Nucleus accumbens (tissue), 56 donors: Measurements from ENCODE around the gene ABCA4.

Experiments
- DNase-seq, 56 donors: peaks; one replicate each; lab custom pipeline; 2025; lab: John Stamatoyannopoulos, UW

ABCA4 gene

GRCh38 chr1:94124538-94124937, 3.6 kb upstream of the ABCA4 start:
- DNase-seq: no peak

GRCh38 chr1:94122201-94122970, 1.4 kb upstream of the ABCA4 start:
- DNase-seq: no peak

GRCh38 chr1:94121411-94121821, 468 bp upstream of the ABCA4 start:
- DNase-seq: no peak

GRCh38 chr1:94120570-94120901, 412 bp downstream of the ABCA4 start:
- DNase-seq: no peak

GRCh38 chr1:94119796-94120569, 965 bp downstream of the ABCA4 start:
- DNase-seq: no peak

GRCh38 chr1:94119306-94119705, 1.6 kb downstream of the ABCA4 start:
- no peak for DNase-seq

GRCh38 chr1:94118471-94118870, 2.5 kb downstream of the ABCA4 start:
- DNase-seq: no peak

GRCh38 chr1:94118013-94118412, 2.9 kb downstream of the ABCA4 start:
- no peak for DNase-seq

GRCh38 chr1:94117259-94117851, 3.6 kb downstream of the ABCA4 start:
- DNase-seq: no peak

- peak in 8 of 56 donors; percentile 12 to 30 (median 19) for DNase-seq
Measured at GRCh38 chr1:94115900-94116436, 5.0 kb downstream of the ABCA4 start.

GRCh38 chr1:94115254-94115899, 5.6 kb downstream of the ABCA4 start:
- DNase-seq: no peak

- no peak for DNase-seq
Measured at GRCh38 chr1:94113589-94114226, 7.2 kb downstream of the ABCA4 start.

GRCh38 chr1:94111879-94112278, 9.1 kb downstream of the ABCA4 start:
- no peak for DNase-seq

- no peak for DNase-seq
Measured at GRCh38 chr1:94110946-94111740, 9.8 kb downstream of the ABCA4 start.

GRCh38 chr1:94110021-94110761, 10.8 kb downstream of the ABCA4 start:
- DNase-seq: no peak

- DNase-seq: no peak
Measured at GRCh38 chr1:94109478-94109877, 11.5 kb downstream of the ABCA4 start.

- DNase-seq: no peak
Measured at GRCh38 chr1:94107141-94107540, 13.8 kb downstream of the ABCA4 start.

- DNase-seq: no peak
Measured at GRCh38 chr1:94106716-94107115, 14.2 kb downstream of the ABCA4 start.
